SHP77 treated with DMSO at 0.1 percent for 48 hours (cell line): ENCODE data around the gene STING1.
"Not testable (repeated sequence)": the region's sequence is repeated elsewhere in the genome, so short reads cannot be mapped to it uniquely, and the experiment has no call there.

Experiments used
- DNase-seq: peaks from one replicate; lab custom pipeline; 2025; lab: John Stamatoyannopoulos, UW

The STING1 gene

DNA sequence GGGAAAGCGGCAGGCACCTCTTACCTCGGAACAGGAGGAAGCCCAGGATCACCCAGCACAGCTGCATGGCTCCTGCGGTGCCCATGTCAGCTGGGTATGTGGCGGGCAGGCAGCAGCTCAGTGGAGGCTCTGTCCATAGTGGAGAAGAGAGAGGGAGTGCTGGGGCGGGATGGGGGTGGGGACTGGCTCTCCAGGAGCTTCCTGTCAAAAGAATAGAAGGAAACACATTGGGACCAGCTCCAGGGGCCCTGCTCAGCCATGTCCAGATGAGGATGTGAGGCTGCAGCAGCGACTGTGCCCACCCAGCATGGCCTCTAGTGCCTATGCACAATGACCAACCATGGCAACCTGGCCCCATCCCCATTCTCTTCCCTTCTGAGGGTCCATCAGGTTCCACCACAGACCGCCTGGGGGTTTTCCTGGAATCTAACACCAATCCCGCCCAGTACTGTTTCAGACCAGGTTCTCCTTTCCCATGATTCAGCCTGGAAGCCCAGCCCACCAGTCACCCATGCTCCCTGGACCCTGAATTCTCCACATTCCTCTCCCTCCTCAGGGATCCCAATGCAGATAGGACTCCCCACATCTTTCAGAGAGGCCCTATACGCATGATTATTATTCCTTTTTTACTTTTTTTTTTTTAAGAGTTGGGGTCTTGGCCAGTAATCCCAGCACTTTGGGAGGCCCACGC lies 19.8 kb downstream of the STING1 start, which contains the start of gene ECSCR:
Gene ECSCR, minus strand, starts transcription at position 158 of the 691 bp plus-strand sequence. Its CDS starts 73 bp downstream, at position 85.
- no peak for DNase-seq

GRCh38 chr5:139461698-139462097 lies 20.9 kb downstream of the STING1 start:
- no peak for DNase-seq

DNA sequence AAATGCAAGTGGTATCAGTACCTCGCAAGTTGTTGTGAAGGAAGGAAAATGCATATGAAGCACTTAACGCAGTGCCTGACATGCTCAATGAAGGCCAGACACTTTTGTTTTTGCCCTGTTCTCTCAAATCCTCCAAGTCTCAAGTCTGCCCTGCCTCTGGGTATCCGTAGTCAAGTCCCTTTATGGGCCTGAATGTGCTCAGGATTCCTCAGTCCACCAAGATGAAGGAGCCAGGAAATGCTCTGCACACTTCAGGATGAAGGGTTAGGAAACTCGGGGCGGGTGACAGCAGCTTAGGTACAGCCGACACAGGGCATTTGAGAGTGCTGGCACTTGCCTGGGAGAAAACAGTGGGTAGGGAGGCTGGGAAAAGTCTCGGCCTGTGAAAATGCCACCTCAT lies 21.4 kb downstream of the STING1 start:
- no peak for DNase-seq

GRCh38 chr5:139460455-139460854 lies 22.1 kb downstream of the STING1 start:
- no peak for DNase-seq

DNA sequence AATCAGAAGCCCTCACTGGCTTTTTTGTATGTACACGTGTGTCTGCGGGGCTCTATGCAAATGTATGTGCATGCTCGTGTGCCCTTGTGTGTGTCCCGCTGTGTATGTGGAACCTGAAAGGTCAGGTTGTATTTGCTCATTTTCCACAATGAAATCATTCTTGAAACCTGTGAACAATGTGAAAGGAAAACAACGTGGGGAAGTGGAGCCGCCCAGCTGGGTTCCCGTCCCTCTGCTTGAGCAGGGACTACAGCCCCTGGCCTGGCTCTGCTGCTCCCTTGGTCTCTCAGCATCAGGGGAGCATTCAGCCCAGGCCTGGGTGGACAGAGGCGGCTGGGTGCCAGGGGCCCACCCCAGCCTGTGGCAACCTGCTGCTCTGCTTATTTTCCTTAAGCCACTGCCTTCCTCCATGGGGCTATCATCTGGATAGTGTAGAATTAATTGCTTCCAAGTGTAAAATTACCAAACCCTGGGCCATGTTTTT lies 23.1 kb downstream of the STING1 start:
- no peak for DNase-seq

- no peak for DNase-seq
Observed at GRCh38 chr5:139458580-139459407, 23.8 kb downstream of the STING1 start.

- DNase-seq: no peak
Observed at GRCh38 chr5:139457653-139458306, 24.8 kb downstream of the STING1 start.

DNA sequence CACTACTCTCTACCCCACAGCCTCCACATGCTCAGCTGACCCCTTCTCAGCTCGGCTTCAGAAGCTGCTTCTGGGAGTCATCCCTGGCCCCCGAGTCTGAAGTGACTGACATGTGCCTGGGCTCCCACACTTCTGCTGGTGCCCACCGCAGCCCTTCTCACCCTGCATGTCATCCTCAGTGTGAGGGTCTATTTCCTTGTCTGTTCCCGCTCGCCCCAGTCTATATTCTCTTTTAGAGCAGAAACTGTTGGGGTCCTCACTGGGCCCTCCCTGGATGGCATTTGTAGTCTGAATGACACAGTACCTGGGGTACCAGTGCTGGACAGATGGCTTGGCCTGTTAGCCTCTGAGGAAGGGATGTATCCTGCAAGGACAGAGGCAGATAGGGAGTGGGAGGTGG lies 25.3 kb downstream of the STING1 start:
- DNase-seq: no peak

- no peak for DNase-seq
Observed at GRCh38 chr5:139456776-139457175, 25.8 kb downstream of the STING1 start.

GRCh38 chr5:139454568-139455290 lies 27.8 kb downstream of the STING1 start:
- DNase-seq: no peak

DNA sequence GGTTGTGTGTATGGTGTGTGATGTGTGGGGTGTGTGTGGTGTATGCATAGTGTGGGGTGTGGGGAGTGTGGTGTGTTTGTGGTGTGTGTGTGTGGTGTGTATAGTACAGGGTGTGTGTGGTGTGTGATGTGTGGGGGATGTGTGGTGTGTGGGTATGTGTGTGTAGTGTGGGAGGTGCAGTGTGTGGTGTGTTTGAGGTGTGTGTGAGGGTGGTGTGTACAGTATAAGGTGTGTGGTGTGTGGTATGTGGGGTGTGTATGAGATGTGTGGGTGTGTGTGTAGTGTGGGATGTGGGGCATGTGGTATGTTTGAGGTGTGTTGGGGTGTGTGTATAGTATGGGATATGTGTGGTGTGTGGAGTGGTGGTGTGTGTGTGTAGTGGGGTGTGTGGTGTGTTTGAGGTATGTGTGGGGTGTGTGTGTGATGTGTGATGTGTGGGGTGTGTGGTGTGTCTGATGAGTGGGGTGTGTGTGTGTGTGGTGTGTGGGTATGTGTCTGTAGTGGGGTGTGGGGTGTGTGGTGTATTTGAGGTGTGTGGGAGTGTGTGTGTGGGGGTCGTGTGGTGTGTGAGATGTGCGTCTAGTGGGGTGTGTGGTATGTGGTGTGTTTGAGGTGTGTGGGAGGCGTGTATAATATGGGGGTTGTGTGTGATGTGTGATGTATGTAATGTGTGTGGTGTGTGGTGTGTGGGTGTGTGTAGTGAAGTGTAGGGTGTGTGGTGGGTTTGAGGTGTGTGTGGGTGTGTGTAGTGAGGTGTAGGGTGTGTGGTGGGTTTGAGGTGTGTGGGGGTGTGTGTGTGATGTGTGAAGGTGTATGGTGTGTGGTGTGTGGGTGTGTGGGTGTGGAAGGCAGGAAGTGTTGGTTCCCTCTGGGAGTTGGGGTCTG lies 28.6 kb downstream of the STING1 start:
- DNase-seq: no peak

DNA sequence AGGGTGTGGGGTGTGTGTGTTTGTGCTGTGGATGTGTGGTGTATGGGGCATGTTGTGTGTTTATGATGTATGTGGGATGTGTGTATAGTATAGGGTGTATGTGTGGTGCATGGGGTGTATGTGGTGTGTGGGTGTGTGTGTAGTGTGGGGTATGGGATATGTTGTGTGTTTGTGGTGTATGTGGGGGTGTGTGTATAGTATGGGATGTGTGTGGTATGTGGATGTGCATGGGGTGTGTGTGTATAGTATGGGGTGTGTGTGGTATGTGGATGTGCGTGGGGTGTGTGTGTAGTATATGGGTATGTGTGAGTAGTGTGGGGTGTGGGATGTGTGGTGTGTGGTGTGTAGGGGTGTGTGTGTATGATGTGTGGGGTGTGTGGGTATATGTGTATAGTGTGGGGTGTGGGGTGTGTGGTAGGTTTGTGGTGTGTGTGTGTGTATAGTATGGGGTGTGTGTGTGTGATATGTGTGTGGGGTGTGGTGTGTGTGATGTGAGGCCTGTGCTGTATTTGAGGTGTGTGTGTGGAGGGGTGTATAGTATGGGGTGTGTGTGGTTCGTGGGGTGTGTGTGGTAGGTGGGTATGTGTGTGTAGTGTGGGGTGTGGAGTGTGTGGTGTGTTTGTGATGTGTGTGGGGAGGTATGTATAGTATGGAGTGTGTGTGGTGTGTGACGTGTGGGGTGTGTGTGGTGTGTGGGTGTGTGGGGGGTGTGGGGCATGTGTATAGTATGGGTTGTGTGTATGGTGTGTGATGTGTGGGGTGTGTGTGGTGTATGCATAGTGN lies 30.5 kb downstream of the STING1 start:
- no peak for DNase-seq

GRCh38 chr5:139451176-139451575 lies 31.4 kb downstream of the STING1 start:
- no peak for DNase-seq

GRCh38 chr5:139446956-139447779 lies 35.4 kb downstream of the STING1 start:
- DNase-seq: no peak

DNA sequence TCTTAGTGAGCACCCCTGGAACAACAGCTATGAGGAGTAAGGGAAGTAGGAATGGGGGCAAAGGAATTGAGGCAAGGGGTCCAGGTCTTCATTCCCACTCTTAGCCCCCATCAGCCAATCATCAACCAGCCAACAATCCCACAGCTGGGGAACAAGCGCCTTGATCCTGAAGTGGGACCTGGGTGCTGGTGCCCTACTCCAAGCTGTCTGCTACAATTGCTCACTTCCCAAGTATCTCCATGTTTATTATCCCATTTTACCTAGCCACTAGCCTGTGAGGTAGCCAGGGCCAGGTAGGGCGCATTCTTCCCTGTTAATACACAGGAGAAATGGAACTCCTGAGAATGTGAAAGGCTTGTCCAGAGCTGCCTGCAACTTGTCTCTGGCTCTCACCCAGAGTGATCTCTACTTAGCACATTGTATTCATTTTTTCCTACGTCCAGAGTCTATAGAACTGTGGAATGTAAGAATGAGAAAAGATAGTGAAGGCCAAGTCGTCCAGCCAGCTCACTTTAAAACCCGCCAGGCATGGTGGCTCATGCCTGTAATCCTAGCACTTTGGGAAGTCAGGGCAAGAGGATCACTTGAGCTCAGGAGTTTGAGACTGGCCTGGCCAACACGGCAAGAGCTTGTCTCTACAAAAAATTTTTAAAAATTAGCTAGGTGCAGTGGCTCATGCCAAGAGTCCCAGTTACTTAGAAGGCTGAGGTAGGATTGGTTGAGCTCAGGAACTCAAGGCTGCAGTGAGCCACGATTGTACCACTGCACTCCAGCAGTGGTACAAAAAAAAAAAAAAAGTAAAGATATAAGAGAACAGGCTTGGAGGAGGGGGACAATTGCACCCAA lies 37.0 kb downstream of the STING1 start:
- no peak for DNase-seq

DNA sequence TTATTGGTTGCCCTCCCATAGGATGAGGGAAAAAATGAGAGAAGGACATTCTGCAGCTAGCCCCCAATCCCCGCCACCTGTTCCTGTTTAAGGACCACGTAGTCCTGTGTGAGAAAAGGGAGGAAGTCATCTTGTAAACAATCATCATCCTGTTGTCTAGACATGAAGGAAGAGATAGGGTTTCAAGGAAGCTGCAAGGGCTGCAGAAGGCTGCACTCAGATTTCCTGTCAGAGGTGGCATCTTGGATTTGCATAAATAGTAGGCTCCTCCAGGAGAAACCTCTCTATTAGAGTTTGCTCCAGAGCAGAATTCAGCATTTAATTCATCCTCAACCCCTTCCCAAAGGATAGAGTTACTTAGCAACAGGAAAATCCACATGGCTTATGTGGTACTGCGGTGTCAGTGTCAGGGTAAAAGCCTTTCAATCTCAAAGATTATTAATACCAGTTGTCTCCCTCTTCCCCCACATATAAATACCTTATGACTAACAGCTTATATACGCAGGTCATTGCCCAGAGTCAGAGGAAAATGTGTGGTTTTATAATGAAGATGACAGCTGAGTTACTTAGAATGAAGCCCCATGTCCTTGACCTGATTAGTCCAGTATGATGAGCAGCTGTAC lies 38.6 kb downstream of the STING1 start:
- DNase-seq: no peak

DNA sequence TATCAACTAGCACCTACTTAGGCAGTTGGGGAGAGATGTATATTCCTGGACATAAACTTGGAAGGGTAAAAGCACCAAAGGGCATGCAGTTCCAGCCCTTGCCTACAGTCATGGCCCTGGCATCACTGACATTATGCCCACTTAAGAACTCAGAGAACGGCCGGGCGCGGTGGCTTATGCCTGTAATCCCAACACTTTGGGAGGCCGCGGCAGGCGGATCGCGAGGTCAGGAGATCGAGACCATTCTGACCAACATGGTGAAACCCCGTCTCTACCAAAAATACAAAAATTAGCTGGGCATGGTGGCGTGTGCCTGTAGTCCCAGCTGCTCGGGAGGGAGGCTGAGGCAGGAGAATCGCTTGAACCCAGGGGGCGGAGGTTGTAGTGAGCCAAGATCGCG lies 42.1 kb downstream of the STING1 start:
- not testable (repeated sequence) for DNase-seq
